HepG2 (cell line): ENCODE data around the gene CLEC10A. TPM values are rescaled to one million over a fixed set of nuclear protein-coding genes. Genes with fewer than 3 reads are reported as not detected.
A peak's percentile ranks its signal among the peaks of the same experiment; 100 is the strongest.

Source experiments
- CEBPG ChIP-seq: IDR thresholded peaks from 2 replicates; pipeline ENCODE4 v1.6.1; 2016
- EEA1 ChIP-seq: sonication (generic); formaldehyde crosslinking; IDR thresholded peaks from 2 replicates; pipeline ENCODE4 v1.5.1; 2020; ENCODE audit warnings: mild to moderate bottlenecking, missing genetic modification reagents, borderline replicate concordance
- NFIC ChIP-seq: IDR thresholded peaks from 2 replicates; pipeline ENCODE4 v1.6.1; 2012; ENCODE audit warnings: mild to moderate bottlenecking, low read length, inconsistent platforms
- PCBP1 ChIP-seq: fragments of 200-400 bp; formaldehyde crosslinking; IDR thresholded peaks from 2 replicates; pipeline ENCODE4 v1.6.1; 2017; ENCODE audit warnings: mild to moderate bottlenecking, low read depth, low read length, borderline replicate concordance
- RXRA ChIP-seq: sonication (generic); formaldehyde crosslinking; IDR thresholded peaks from 2 replicates; pipeline ENCODE4 v1.5.1; 2020; ENCODE audit warnings: missing genetic modification reagents
- TBP ChIP-seq: sonication (generic); formaldehyde crosslinking; IDR thresholded peaks from 2 replicates; pipeline ENCODE4 v1.5.0; 2020; ENCODE audit warnings: missing genetic modification reagents
- ZNF121 ChIP-seq: sonication (generic); formaldehyde crosslinking; IDR thresholded peaks from 2 replicates; pipeline ENCODE4 v1.5.0; 2020; ENCODE audit warnings: mild to moderate bottlenecking, missing genetic modification reagents
- ZNF570 ChIP-seq: sonication (generic); formaldehyde crosslinking; IDR thresholded peaks from 2 replicates; pipeline ENCODE4 v1.4.0; 2020; ENCODE audit warnings: mild to moderate bottlenecking, missing genetic modification reagents, borderline replicate concordance
- ZNF672 ChIP-seq: sonication (generic); formaldehyde crosslinking; IDR thresholded peaks from 2 replicates; pipeline ENCODE4 v1.8.1; 2022; ENCODE audit warnings: missing genetic modification reagents
- ZNF781 ChIP-seq: sonication (generic); formaldehyde crosslinking; IDR thresholded peaks from 2 replicates; pipeline ENCODE4 v1.5.1; 2020; ENCODE audit warnings: borderline replicate concordance, mild to moderate bottlenecking, missing genetic modification reagents; ENCODE audit errors: not compliant biosample characterization
- ZNF891 ChIP-seq: sonication (generic); formaldehyde crosslinking; IDR thresholded peaks from 2 replicates; pipeline ENCODE4 v1.5.0; 2020; ENCODE audit warnings: mild to moderate bottlenecking, missing genetic modification reagents
- ZZZ3 ChIP-seq: sonication (generic); formaldehyde crosslinking; IDR thresholded peaks from 2 replicates; pipeline ENCODE4 v1.4.0; 2020; ENCODE audit warnings: missing genetic modification reagents, mild to moderate bottlenecking, borderline replicate concordance
- polyA plus RNA-seq, 8 experiments: library from polyadenylated mRNA; depleted of rRNA in 3 of 8; stranded (reverse) in 7 of 8; unstranded in 1 of 8; fragments of >200 nt; fragmentation: Illumina TruSeq in 4 of 8; extraction: Trizol in 4 of 8; gene quantifications; 2 replicates each; pipeline versions ENCODE4 v1.2.1 to v1.2.3, GENCODE V29; 2011 to 2016; ENCODE audit warnings: low read depth in 4 of 8, missing spikeins in 1 of 8, mixed read lengths in 1 of 8; ENCODE audit not compliant: insufficient read depth in 1 of 8
- total RNA-seq, 5 experiments: library from RNA; depleted of rRNA; stranded (reverse); fragments of >200 nt; fragmentation: Illumina TruSeq; extraction: Trizol; gene quantifications; 2 replicates each; pipeline ENCODE4 v1.2.3, GENCODE V29; 2016; ENCODE audit warnings: low read depth in 1 of 5
- TF ChIP-seq, protein P1 (sequence below): sonication (generic); formaldehyde crosslinking; IDR thresholded peaks from 2 replicates; pipeline ENCODE4 v1.9.0; 2022; ENCODE audit warnings: low read depth, missing genetic modification reagents
- TF ChIP-seq, protein P2 (sequence below): sonication (generic); formaldehyde crosslinking; IDR thresholded peaks from 2 replicates; pipeline ENCODE4; 2020; ENCODE audit warnings: missing genetic modification reagents, mild to moderate bottlenecking, borderline replicate concordance
- TF ChIP-seq, protein P3 (sequence below): sonication (generic); formaldehyde crosslinking; IDR thresholded peaks from one replicate; pipeline ENCODE4 v1.5.1; 2020; ENCODE audit warnings: mild to moderate bottlenecking, missing genetic modification reagents; ENCODE audit errors: not compliant biosample characterization

Gene CLEC10A
- total and polyA plus RNA-seq, 2 of the 13 experiments (the other 11 are each of a cell fraction or from before 2014, with no cell fraction given) = 0.33 TPM; not detected in 1

GRCh38 chr17:7111784-7112509, 31.9 kb upstream of the CLEC10A start (continued):
- TF ChIP-seq RXRA (CRISPR knock-in tag) = no peak
- no peak for TF ChIP-seq ZNF672 (CRISPR knock-in tag)
- TF ChIP-seq ZNF121 (CRISPR knock-in tag) = 0 out of 2 replicates have a peak, but pooled peaks have one; percentile 34
- no peak for TF ChIP-seq CEBPG (CRISPR knock-in tag)
- TF ChIP-seq ZNF891 = no peak
- no peak for TF ChIP-seq ZZZ3 (CRISPR knock-in tag)
- no peak for TF ChIP-seq ZNF570 (CRISPR knock-in tag)
- TF ChIP-seq, protein P1, sequence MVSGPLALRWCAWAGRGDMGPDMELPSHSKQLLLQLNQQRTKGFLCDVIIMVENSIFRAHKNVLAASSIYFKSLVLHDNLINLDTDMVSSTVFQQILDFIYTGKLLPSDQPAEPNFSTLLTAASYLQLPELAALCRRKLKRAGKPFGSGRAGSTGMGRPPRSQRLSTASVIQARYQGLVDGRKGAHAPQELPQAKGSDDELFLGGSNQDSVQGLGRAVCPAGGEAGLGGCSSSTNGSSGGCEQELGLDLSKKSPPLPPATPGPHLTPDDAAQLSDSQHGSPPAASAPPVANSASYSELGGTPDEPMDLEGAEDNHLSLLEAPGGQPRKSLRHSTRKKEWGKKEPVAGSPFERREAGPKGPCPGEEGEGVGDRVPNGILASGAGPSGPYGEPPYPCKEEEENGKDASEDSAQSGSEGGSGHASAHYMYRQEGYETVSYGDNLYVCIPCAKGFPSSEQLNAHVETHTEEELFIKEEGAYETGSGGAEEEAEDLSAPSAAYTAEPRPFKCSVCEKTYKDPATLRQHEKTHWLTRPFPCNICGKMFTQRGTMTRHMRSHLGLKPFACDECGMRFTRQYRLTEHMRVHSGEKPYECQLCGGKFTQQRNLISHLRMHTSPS (CRISPR knock-in tag) = no peak
- no peak for TF ChIP-seq NFIC
- TF ChIP-seq TBP (CRISPR knock-in tag) = no peak
- TF ChIP-seq PCBP1 = peak; percentile 82; the same call in 1 of the 2 replicates
- no peak for TF ChIP-seq EEA1 (CRISPR knock-in tag)
- TF ChIP-seq, protein P2, sequence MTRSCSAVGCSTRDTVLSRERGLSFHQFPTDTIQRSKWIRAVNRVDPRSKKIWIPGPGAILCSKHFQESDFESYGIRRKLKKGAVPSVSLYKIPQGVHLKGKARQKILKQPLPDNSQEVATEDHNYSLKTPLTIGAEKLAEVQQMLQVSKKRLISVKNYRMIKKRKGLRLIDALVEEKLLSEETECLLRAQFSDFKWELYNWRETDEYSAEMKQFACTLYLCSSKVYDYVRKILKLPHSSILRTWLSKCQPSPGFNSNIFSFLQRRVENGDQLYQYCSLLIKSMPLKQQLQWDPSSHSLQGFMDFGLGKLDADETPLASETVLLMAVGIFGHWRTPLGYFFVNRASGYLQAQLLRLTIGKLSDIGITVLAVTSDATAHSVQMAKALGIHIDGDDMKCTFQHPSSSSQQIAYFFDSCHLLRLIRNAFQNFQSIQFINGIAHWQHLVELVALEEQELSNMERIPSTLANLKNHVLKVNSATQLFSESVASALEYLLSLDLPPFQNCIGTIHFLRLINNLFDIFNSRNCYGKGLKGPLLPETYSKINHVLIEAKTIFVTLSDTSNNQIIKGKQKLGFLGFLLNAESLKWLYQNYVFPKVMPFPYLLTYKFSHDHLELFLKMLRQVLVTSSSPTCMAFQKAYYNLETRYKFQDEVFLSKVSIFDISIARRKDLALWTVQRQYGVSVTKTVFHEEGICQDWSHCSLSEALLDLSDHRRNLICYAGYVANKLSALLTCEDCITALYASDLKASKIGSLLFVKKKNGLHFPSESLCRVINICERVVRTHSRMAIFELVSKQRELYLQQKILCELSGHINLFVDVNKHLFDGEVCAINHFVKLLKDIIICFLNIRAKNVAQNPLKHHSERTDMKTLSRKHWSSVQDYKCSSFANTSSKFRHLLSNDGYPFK (CRISPR knock-in tag) = no peak
- TF ChIP-seq, protein P3, sequence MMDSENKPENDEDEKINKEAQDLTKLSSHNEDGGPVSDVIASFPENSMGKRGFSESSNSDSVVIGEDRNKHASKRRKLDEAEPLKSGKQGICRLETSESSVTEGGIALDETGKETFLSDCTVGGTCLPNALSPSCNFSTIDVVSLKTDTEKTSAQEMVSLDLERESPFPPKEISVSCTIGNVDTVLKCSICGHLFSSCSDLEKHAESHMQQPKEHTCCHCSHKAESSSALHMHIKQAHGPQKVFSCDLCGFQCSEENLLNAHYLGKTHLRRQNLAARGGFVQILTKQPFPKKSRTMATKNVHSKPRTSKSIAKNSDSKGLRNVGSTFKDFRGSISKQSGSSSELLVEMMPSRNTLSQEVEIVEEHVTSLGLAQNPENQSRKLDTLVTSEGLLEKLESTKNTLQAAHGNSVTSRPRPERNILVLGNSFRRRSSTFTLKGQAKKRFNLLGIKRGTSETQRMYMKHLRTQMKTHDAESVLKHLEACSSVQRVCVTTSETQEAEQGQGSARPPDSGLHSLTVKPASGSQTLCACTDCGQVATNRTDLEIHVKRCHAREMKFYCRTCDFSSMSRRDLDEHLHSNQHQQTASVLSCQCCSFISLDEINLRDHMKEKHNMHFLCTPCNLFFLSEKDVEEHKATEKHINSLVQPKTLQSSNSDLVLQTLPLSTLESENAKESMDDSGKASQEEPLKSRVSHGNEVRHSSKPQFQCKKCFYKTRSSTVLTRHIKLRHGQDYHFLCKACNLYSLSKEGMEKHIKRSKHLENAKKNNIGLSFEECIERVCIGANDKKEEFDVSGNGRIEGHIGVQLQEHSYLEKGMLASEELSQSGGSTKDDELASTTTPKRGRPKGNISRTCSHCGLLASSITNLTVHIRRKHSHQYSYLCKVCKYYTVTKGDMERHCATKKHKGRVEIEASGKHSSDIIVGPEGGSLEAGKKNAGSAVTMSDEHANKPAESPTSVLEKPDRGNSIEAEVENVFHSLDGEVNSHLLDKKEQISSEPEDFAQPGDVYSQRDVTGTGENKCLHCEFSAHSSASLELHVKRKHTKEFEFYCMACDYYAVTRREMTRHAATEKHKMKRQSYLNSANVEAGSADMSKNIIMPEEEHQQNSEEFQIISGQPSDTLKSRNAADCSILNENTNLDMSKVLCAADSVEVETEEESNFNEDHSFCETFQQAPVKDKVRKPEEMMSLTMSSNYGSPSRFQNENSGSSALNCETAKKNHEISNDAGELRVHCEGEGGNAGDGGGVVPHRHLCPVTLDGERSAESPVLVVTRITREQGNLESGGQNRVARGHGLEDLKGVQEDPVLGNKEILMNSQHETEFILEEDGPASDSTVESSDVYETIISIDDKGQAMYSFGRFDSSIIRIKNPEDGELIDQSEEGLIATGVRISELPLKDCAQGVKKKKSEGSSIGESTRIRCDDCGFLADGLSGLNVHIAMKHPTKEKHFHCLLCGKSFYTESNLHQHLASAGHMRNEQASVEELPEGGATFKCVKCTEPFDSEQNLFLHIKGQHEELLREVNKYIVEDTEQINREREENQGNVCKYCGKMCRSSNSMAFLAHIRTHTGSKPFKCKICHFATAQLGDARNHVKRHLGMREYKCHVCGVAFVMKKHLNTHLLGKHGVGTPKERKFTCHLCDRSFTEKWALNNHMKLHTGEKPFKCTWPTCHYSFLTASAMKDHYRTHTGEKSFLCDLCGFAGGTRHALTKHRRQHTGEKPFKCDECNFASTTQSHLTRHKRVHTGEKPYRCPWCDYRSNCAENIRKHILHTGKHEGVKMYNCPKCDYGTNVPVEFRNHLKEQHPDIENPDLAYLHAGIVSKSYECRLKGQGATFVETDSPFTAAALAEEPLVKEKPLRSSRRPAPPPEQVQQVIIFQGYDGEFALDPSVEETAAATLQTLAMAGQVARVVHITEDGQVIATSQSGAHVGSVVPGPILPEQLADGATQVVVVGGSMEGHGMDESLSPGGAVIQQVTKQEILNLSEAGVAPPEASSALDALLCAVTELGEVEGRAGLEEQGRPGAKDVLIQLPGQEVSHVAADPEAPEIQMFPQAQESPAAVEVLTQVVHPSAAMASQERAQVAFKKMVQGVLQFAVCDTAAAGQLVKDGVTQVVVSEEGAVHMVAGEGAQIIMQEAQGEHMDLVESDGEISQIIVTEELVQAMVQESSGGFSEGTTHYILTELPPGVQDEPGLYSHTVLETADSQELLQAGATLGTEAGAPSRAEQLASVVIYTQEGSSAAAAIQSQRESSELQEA (CRISPR knock-in tag) = no peak
- no peak for TF ChIP-seq ZNF781
